ENCODE data around the gene ZP2. TPM values are rescaled to one million over a fixed set of nuclear protein-coding genes. Genes with fewer than 3 reads are reported as not detected.

ZP2 gene
- total and polyA plus RNA-seq, 10 donors = not detected

- Histone ChIP-seq H3K27ac (no peak overlapping the region), H3K36me3 (peaks cover 0 to 80% (median 57%) of the 10 kb centered on the region in 6 donors), H3K4me1 (no peaks in the 10 kb centered on the region), H3K9me3 (no peaks in the 10 kb centered on the region), H3K4me3 (no peak overlapping the region), H3K27me3 (replicated peaks in 1 of 7) (no peaks in the 10 kb centered on the region)
- DNase-seq = no peak
- TF ChIP-seq CTCF (IDR thresholded peaks at IDR 0.05 in 8 of 11, conservative IDR thresholded peaks at IDR 0.05 in 3 of 11) (no peak), POLR2A (IDR thresholded peaks at IDR 0.05) (no peak), POLR2AphosphoS5 (IDR thresholded peaks at IDR 0.05) (no peak)
- intact Hi-C loops (cut with DNase I; ENCODE audit: low total_unique reads) = no loop called here
- 94 to 97% (median 95%) methylated on average over 5 of the region's 5 CpGs for WGBS, 5 donors
These were observed 42.0 kb downstream of the ZP2 start for GRCh38 chr16:21169249-21169981.

GRCh38 chr16:21167929-21168602, 43.3 kb downstream of the ZP2 start:
- intact Hi-C loops (cut with DNase I; ENCODE audit: low total_unique reads) = no loop called here
- peaks cover 0 to 80% (median 49%) of the 10 kb centered on the region in 6 donors for H3K36me3 ChIP-seq

GRCh38 chr16:21167360-21167759, 44.0 kb downstream of the ZP2 start:
- no peak overlapping the region for H3K4me3 ChIP-seq
- 95 to 98% (median 97%) methylated on average over 9 of the region's 9 CpGs for whole genome bisulfite sequencing, 5 donors
- TF ChIP-seq POLR2AphosphoS5 (IDR thresholded peaks at IDR 0.05) (no peak), POLR2A (IDR thresholded peaks at IDR 0.05) (no peak), CTCF (IDR thresholded peaks at IDR 0.05 in 8 of 11, conservative IDR thresholded peaks at IDR 0.05 in 3 of 11) (no peak)
- H3K9me3 ChIP-seq = no peaks in the 10 kb centered on the region
- no peak overlapping the region for H3K27ac ChIP-seq
- intact Hi-C loops (cut with DNase I; ENCODE audit: low total_unique reads) = no loop called here
- peaks cover 0 to 7% (median 0%) of the 10 kb centered on the region in 6 donors for H3K4me1 ChIP-seq
- no peak for DNase-seq
- H3K36me3 ChIP-seq = peaks cover 0 to 80% (median 45%) of the 10 kb centered on the region in 6 donors
- no peaks in the 10 kb centered on the region for H3K27me3 ChIP-seq (replicated peaks in 1 of 7)

More at GRCh38 chr16:21167929-21168602, 43.3 kb downstream of the ZP2 start:
- Histone ChIP-seq H3K27me3 (replicated peaks in 1 of 7) (no peaks in the 10 kb centered on the region), H3K9me3 (no peaks in the 10 kb centered on the region), H3K27ac (no peak overlapping the region), H3K4me1 (peaks cover 0 to 2% (median 0%) of the 10 kb centered on the region in 6 donors), H3K4me3 (no peak overlapping the region)
- no peak for TF ChIP-seq CTCF (IDR thresholded peaks at IDR 0.05 in 8 of 11, conservative IDR thresholded peaks at IDR 0.05 in 3 of 11)
- TF ChIP-seq POLR2A (IDR thresholded peaks at IDR 0.05) = no peak
- TF ChIP-seq POLR2AphosphoS5 (IDR thresholded peaks at IDR 0.05) = no peak
- DNase-seq = no peak
- 96 to 99% (median 97%) methylated on average over 12 of the region's 12 CpGs for WGBS, 5 donors

GRCh38 chr16:21166561-21166961, 44.8 kb downstream of the ZP2 start:
- Histone ChIP-seq H3K4me1 (peaks cover 0 to 12% (median 0%) of the 10 kb centered on the region in 6 donors), H3K36me3 (peaks cover 0 to 80% (median 39%) of the 10 kb centered on the region in 6 donors), H3K27ac (no peak overlapping the region), H3K4me3 (no peak overlapping the region), H3K9me3 (no peaks in the 10 kb centered on the region), H3K27me3 (replicated peaks in 1 of 7) (no peaks in the 10 kb centered on the region)
- TF ChIP-seq POLR2AphosphoS5 (IDR thresholded peaks at IDR 0.05) = no peak
- no peak for TF ChIP-seq POLR2A (IDR thresholded peaks at IDR 0.05)
- no peak for TF ChIP-seq CTCF (IDR thresholded peaks at IDR 0.05 in 8 of 11, conservative IDR thresholded peaks at IDR 0.05 in 3 of 11)
- intact Hi-C loops (cut with DNase I; ENCODE audit: low total_unique reads) = no loop called here
- no peak for DNase-seq
- WGBS, 5 donors = 87 to 95% (median 93%) methylated on average over 9 of the region's 9 CpGs
